Activated naive CD8-positive, alpha-beta T cell (primary cell): Measurements from ENCODE around the gene HOXB1.
A peak's percentile ranks its signal among the peaks of the same experiment; 100 is the strongest.

Experiments
- H3K27ac Mint-ChIP-seq: one replicate; pipeline ENCODE4 v1.8.0; 2021; ENCODE audit warnings: mixed read lengths
- H3K27me3 Mint-ChIP-seq: one replicate; pipeline ENCODE4 v1.8.0; 2021; ENCODE audit warnings: mixed read lengths
- H3K36me3 Mint-ChIP-seq: one replicate; pipeline ENCODE4 v1.8.0; 2021; ENCODE audit warnings: mixed read lengths
- H3K4me1 Mint-ChIP-seq: one replicate; pipeline ENCODE4 v1.8.0; 2021; ENCODE audit warnings: low read depth, mixed read lengths
- H3K4me3 Mint-ChIP-seq: one replicate; pipeline ENCODE4 v1.8.0; 2021; ENCODE audit warnings: mild to moderate bottlenecking, mixed read lengths
- H3K9me3 Mint-ChIP-seq: one replicate; pipeline ENCODE4 v1.8.0; 2021; ENCODE audit warnings: low read depth, mixed read lengths

The HOXB1 gene

GRCh38 chr17:48552466-48553189 lies 21.8 kb upstream of the HOXB1 start:
- no peaks in the 10 kb centered on the region for H3K36me3 Mint-ChIP-seq
- no peak overlapping the region for H3K27ac Mint-ChIP-seq
- peaks cover 18% of the 10 kb centered on the region for H3K4me1 Mint-ChIP-seq
- no peaks in the 10 kb centered on the region for H3K9me3 Mint-ChIP-seq
- peaks cover 3% of the 10 kb centered on the region for H3K27me3 Mint-ChIP-seq
- no peak overlapping the region for H3K4me3 Mint-ChIP-seq

GRCh38 chr17:48551596-48552465 lies 21.0 kb upstream of the HOXB1 start:
- Mint-ChIP-seq H3K4me3 (no peak overlapping the region), H3K9me3 (no peaks in the 10 kb centered on the region), H3K27ac (no peak overlapping the region), H3K4me1 (peaks cover 20% of the 10 kb centered on the region), H3K36me3 (no peaks in the 10 kb centered on the region), H3K27me3 (peaks cover 3% of the 10 kb centered on the region)

- H3K27ac Mint-ChIP-seq: no peak overlapping the region
- no peaks in the 10 kb centered on the region for H3K9me3 Mint-ChIP-seq
- peaks cover 23% of the 10 kb centered on the region for H3K4me1 Mint-ChIP-seq
- no peak overlapping the region for H3K4me3 Mint-ChIP-seq
- H3K27me3 Mint-ChIP-seq: peaks cover 2% of the 10 kb centered on the region
- H3K36me3 Mint-ChIP-seq: no peaks in the 10 kb centered on the region
Observed at GRCh38 chr17:48551214-48551555, 20.4 kb upstream of the HOXB1 start.

- no peak overlapping the region for H3K27ac Mint-ChIP-seq
- H3K4me3 Mint-ChIP-seq: no peak overlapping the region
- no peaks in the 10 kb centered on the region for H3K9me3 Mint-ChIP-seq
- H3K27me3 Mint-ChIP-seq: peaks cover 2% of the 10 kb centered on the region
- H3K4me1 Mint-ChIP-seq: peaks cover 28% of the 10 kb centered on the region
- H3K36me3 Mint-ChIP-seq: no peaks in the 10 kb centered on the region
Observed at GRCh38 chr17:48550502-48551213, 19.8 kb upstream of the HOXB1 start.

DNA sequence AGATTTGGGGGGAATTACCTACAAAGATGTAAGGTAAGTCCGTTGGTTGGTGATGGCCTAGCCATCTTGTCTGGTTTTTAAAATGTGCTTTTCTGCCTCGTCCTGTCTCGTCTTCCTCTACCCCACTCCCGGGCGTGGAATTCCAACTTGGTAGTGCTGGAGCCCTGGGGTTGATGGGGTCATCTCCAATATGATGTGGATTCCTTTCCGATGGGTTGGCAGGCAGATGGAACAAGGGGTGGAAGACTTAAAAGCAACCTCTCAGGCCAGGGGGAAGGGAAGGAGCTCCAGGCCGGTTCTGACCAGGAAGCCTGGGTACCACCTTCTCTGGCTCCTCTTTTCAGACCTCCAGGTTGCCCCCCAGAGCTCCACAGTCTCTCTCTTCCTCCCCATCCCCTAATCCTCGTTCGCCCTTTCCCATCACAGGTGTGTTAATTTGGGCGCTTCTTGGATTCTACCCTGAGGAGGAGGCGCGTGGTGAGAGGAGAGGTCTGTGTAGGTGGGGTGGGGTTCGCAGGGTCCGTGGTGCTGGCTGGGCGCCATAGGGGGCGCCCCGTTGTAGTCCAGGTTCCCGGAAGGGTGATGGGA lies 19.2 kb upstream of the HOXB1 start:
- peaks cover 30% of the 10 kb centered on the region for H3K4me1 Mint-ChIP-seq
- H3K27ac Mint-ChIP-seq: no peak overlapping the region
- no peaks in the 10 kb centered on the region for H3K27me3 Mint-ChIP-seq
- no peak overlapping the region for H3K4me3 Mint-ChIP-seq
- no peaks in the 10 kb centered on the region for H3K36me3 Mint-ChIP-seq
- no peaks in the 10 kb centered on the region for H3K9me3 Mint-ChIP-seq

DNA sequence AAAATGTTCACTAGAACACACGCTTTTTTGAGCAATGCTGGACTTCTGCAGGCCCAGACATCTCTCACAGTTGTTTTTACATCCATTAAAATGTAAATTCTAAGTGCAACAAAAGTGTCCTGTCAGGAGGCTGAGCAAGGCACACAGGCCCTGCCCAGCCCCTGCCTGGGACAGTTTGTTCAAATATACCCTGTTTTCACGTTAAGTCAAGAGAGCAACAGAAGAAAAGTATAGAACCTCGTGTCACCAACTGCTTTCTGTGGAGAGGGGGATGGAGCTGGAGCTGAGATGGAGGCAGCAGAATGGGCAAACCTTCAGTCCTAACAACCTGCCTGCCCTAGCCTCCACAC lies 18.4 kb upstream of the HOXB1 start:
- Mint-ChIP-seq H3K27me3 (no peaks in the 10 kb centered on the region), H3K36me3 (no peaks in the 10 kb centered on the region), H3K4me3 (no peak overlapping the region), H3K9me3 (no peaks in the 10 kb centered on the region), H3K27ac (no peak overlapping the region), H3K4me1 (peaks cover 33% of the 10 kb centered on the region)

DNA sequence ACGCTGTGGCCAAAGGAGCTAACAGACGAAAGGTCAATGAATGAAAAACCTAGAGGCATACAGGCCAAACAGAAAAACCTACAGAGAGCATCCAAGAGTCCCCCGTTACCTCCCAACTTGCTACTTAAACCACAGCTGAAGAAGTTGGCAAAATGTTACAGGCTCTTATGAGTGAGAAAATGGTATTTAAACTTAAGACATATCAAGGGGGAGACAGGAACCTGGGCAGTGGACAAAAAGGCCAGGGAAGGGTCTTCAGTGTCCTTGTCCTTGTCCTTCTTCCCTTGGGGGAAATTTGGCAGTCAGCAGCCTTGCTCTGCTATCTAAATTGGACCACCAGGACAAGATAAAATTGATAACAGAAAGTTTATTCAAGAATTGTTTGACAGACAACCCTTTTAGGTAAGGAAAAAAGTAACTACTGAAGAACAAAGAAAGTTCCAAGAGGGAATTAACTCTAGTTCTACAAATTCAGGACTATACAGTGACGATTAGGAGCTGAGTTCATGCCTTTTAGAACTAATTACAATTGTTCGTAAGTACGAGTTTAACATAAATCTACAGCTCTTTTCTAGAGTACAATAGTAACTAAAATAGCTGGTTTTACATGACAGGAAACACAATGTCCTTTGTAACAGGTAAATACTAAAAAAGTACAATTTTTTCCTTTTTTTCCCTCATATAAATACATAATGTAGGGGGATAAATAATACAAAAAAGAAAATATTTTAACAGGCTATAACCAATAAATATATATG lies 17.9 kb upstream of the HOXB1 start:
- Mint-ChIP-seq H3K27ac (peak overlapping the region; percentile 83), H3K36me3 (no peaks in the 10 kb centered on the region), H3K27me3 (peaks cover 2% of the 10 kb centered on the region), H3K4me3 (peak overlapping the region; percentile 65), H3K4me1 (peaks cover 34% of the 10 kb centered on the region), H3K9me3 (no peaks in the 10 kb centered on the region)

GRCh38 chr17:48547808-48548522 lies 17.2 kb upstream of the HOXB1 start:
- H3K36me3 Mint-ChIP-seq: no peaks in the 10 kb centered on the region
- H3K27me3 Mint-ChIP-seq: peaks cover 2% of the 10 kb centered on the region
- peak overlapping the region; percentile 83 for H3K27ac Mint-ChIP-seq
- H3K4me3 Mint-ChIP-seq: peak overlapping the region; percentile 65
- no peaks in the 10 kb centered on the region for H3K9me3 Mint-ChIP-seq
- peaks cover 34% of the 10 kb centered on the region for H3K4me1 Mint-ChIP-seq

DNA sequence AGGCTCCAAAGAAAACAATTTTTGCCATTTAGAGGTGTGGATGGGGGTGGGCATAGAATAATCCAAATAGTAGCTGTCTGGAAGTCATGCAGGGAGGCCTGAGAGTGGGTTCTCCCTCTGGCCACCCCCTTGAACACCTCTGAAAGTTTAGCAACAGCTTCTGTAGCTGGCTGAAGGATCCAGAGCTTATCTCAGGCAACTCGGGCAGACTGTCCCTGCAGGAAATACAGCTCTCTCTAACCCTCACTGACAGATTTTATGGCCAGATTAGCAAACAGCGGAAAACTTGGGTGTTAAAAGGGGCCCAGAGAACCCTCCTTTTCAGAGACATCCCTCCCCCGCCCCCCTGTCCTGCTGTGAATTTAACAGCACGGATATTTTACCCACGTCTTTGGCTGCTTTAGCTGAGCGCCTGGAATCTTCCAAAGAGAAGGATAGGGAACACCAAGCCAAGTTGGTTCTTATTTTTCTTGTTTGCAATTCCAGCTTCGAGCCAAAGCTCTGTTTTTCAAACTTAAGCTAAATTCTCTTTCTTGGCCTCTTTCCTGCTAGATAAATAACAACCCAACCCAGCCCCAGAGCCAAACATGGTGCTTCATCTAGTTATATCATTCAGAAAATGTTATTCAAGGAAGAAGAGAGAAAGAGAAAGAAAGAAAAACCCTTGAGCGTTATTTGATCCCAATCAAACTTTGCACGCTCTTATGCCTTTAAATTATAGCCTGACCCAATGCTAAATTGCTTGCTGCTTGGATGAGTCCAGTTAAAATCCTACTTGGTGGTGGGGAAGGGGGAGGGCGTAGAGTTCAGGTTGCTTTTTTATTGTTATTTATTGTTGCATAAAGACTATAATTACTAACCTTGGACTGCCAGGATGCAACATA lies 16.4 kb upstream of the HOXB1 start:
- Mint-ChIP-seq H3K4me1 (peaks cover 38% of the 10 kb centered on the region), H3K9me3 (no peaks in the 10 kb centered on the region), H3K36me3 (no peaks in the 10 kb centered on the region), H3K27me3 (peaks cover 2% of the 10 kb centered on the region), H3K4me3 (peak overlapping the region; percentile 65), H3K27ac (peak overlapping the region; percentile 83)

GRCh38 chr17:48546137-48546923 lies 15.5 kb upstream of the HOXB1 start:
- Mint-ChIP-seq H3K27ac (peak overlapping the region; percentile 61), H3K9me3 (no peaks in the 10 kb centered on the region), H3K36me3 (no peaks in the 10 kb centered on the region), H3K4me3 (peak overlapping the region; percentile 34), H3K27me3 (peaks cover 2% of the 10 kb centered on the region), H3K4me1 (peaks cover 42% of the 10 kb centered on the region)

- Mint-ChIP-seq H3K4me3 (peak overlapping the region; percentile 97), H3K27me3 (peaks cover 2% of the 10 kb centered on the region), H3K36me3 (no peaks in the 10 kb centered on the region), H3K4me1 (peaks cover 46% of the 10 kb centered on the region), H3K27ac (peak overlapping the region; percentile 64), H3K9me3 (no peaks in the 10 kb centered on the region)
Observed at GRCh38 chr17:48545539-48545938, 14.7 kb upstream of the HOXB1 start.

DNA sequence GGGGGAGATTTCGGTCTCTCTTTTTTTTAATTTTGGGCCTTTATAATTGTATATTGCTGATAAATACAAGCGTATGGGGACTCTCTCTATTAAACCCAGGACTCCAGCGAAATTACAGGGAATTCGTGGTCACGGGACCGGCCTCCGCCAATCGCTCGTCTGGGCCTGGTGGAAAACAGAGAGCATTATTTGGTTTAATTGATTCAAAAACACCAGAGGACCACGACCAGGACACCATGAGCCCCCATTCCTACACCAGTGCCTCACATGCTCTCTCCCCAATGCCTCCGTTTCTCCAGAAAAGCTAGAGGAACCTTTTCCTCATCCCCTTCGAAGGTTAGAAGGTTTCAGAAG lies 14.2 kb upstream of the HOXB1 start, which contains the start of gene HOXB2:
Gene HOXB2 (minus strand): TSS at position 88 of the 354 bp plus-strand sequence. CDS start 198 bp downstream, outside the sequence.
- Mint-ChIP-seq H3K27ac (peak within 1 kb of the TSS; percentile 95), H3K9me3 (no peaks in the 10 kb centered on the region), H3K4me1 (peaks cover 51% of the 10 kb centered on the region), H3K4me3 (peak within 1 kb of the TSS; percentile 97), H3K27me3 (peaks cover 2% of the 10 kb centered on the region), H3K36me3 (no peaks in the 10 kb centered on the region)
